ENCODE results near the gene INAFM2.

The INAFM2 gene

DNA sequence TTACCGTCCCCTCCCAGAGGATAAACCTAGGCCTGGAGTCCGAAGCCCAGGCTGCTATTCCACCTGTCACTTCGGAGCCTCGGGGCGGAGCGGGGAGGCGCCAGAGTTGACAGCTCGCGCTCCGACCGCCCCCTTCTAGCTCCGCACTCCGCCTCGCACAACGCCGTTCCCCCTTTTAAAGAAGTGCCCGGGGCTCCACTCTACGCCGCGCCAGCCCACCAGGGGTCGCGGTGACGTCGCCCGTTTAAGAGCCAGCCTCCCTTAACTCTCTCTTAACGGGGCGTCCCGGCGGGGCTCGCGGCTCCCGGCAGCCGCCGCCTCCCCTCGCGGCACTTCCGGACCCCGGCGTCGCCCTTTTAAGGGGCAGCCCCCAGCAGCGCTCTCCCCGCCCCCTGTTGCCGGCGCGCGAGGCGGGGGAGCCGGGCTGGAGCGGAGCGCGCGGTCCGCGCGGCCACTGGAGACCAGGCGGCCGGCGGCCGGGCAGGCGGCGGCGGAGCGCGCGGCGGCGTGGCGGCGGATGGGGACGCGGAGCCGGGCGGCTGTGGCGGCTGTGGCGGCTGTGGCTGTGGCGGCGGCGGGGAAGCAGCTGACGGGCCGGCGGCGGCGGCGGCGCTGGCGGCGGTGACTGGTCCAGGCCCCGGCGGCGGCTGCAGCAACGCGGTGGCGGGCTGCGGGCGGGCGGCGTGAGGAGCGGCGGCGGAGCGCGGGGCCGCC lies at the start of gene INAFM2:
Gene INAFM2 (plus strand): TSS at position 454 of the 714 bp plus-strand sequence. CDS start 364 bp downstream, outside the sequence.
- DNase-seq: peak; percentile 86 to 87

DNA sequence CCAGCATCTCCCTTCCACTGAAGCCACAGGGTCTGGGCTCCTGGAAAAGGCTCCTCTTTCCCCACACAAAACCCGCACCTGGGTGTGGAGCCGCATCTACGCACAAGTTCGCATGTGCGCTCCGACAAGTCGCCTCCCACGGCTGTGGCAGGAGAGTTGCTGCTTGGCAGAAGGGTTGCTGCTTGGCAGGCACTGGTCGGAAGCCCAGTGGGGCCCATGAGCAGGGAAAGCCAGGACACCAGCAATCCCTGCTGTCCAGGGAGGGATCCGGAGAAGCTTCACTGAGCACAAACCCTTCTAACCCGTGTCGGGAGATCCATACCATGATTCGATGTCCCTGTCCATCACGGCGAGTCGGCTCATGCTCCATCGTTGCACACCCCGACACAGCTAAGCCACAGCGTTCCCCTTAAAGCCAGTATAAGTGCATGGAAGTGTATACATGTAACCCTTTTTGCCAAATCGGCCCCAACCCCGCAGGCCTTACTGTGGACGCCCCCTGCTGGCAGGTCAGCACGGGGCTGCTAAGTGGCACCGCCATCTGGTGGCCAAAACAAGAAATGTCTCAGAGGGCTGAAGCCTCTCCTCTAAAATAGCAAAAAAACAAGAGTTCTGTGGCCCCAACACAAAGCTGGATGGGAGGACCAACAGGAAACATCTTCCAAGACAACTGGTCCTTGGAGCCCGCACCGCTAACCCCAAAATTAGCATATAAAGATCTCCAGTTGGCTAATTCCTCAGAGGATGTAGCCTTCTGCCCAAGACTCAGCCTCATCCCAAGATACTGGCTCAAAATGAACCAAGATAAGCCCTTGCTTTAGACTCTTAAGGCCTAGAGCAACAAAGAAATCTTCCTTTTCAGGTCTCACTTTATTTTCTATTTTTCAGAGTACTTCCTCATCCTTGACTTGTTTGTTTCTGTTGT lies 48.9 kb upstream of the INAFM2 start:
- peak; percentile 56 to 95 for DNase-seq

- DNase-seq: peak in 1 of 2 donors; percentile 14
Measured at GRCh38 chr15:40275523-40275922, 48.0 kb upstream of the INAFM2 start.

DNA sequence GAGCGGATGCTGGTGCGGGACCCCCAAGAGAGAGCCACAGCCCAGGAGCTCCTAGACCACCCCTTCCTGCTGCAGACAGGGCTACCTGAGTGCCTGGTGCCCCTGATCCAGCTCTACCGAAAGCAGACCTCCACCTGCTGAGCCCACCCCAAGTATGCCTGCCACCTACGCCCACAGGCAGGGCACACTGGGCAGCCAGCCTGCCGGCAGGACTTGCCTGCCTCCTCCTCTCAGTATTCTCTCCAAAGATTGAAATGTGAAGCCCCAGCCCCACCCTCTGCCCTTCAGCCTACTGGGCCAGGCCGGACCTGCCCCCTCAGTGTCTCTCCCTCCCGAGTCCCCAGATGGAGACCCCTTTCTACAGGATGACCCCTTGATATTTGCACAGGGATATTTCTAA lies 47.5 kb upstream of the INAFM2 start:
- no peak for DNase-seq

DNA sequence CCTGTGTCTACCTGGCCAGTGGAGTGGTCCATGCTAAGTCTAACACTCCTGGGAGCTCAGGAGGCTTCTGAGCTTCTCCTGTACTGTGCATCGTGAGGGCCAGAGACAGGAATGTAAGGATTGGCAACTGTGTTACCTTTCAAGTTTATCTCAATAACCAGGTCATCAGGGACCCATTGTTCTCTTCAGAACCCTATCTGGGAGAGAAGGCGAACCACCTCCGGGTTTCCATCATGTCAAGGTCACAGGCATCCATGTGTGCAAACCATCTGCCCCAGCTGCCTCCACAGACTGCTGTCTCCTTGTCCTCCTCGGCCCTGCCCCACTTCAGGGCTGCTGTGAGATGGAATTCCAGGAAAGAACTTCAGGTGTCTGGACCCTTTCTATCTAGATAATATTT lies 46.6 kb upstream of the INAFM2 start:
- DNase-seq: no peak

DNA sequence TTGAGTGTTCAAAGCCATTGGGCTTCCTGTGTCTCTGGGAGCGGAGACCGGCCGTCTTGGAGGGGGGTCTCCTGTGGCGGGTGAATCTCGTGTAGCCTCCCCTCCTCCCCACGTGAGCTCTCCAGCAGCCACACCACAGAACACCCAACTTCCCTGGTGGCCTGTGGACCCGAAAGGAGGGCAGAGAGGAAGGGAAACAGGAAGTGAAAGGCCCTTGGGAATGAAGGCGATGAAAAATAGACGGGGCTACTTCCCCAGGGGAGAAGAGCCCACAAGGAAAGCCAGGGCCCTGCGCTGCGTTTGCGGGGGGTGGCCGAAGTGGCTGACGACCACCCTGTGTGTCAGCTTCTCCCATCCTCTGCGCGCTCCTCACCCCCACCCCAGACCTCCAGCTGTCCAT lies 46.0 kb upstream of the INAFM2 start:
- peak; percentile 48 to 60 for DNase-seq

- no peak for DNase-seq
Measured at GRCh38 chr15:40278026-40278425, 45.5 kb upstream of the INAFM2 start.

DNA sequence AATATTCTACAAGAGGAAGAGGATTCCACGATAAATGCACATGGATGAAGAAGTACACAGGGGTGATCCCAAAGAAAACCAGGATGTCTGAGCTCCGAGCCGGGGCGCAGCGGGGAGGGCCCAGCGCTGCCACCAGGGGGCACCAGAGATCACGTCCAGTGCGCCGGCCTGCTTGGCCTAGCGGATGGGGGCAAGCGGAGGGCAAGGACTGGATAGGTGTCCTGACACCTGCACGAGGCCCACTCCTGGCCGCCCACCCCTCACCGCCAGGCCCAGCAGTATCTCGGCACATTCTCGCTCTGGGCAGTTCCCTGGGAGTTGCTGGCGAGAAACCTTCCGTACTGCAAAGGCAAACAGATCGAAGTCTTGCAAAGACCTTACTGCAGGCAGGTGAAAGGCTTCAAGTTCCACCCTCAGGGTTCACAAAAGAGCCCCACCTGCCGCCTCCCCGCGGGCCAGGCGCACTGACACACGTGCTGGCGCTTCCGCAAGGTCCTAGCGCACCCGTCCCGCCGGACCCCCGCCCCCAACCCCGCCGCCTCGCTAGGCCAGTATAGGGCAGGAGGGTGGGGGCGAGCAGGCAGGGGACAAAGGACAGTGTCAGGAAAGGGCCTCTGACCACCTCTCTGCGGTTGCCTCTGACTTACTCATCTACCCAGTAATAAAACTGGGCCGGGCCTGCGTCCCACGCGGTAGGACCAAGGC lies 43.9 kb upstream of the INAFM2 start:
- DNase-seq: peak in 1 of 2 donors; percentile 85

- no peak for DNase-seq
Measured at GRCh38 chr15:40280260-40281056, 43.0 kb upstream of the INAFM2 start.

- DNase-seq: no peak
Measured at GRCh38 chr15:40281057-40281800, 42.3 kb upstream of the INAFM2 start.

DNA sequence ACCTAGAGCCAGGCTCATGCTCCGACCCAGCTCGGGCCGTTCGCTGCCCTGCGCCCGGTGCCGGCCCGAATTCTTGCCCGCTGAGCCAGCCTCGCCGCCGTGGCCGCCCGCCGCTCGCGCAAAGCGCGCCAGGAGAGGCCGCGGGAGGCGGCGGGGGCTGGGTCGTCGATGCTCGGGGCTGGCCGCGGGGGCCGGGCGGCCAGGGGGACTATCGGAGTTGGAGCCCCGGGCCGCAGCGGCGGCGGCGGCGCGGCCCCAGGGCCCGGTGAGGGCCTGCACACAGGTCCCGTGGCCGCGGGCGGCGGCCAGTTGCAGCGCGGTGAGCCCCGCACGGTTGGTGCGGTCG lies 41.7 kb upstream of the INAFM2 start:
- DNase-seq: no peak

GRCh38 chr15:40282147-40282868 lies 41.2 kb upstream of the INAFM2 start:
- no peak for DNase-seq

DNA sequence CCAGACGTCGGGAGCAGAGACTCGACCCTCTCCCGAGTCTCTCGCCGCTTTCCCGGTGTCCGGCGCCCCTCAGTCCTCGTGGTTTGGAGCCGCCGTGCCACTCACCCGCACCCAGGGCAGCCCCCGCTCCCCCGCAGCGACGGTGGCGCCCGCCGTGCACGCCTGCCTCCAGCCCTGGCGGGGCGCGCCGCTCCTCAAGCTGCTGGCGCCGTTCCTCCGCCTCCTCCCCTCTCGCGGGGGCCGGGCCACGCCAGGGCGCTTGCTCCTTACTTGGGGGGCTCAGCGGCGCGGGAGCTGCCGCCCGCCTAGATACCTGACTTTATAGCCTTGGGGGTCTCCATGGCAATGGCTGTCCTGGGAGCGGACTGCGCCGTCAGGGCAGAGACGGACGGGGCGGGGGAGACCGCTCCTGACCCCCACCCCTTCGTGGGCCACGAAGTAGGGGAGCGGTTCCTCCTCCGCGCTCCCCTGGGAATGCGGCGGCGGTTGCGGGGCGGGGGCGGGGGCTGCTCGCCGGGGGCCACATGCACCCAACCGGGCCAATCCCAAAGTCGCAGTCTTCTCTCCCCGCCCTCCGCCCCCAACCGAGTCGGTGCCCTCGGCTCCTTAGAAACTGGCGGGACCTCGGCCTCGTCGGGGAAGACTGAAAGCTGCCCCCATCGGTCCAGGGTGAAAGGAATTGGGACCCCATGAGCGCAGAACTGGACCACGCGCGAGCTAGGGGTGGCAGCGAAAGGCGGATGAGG lies 40.5 kb upstream of the INAFM2 start, which contains the start of gene ANKRD63:
Gene ANKRD63 (minus strand): TSS at position 196 of the 746 bp plus-strand sequence. CDS start 478 bp downstream, outside the sequence.
- DNase-seq: no peak

DNA sequence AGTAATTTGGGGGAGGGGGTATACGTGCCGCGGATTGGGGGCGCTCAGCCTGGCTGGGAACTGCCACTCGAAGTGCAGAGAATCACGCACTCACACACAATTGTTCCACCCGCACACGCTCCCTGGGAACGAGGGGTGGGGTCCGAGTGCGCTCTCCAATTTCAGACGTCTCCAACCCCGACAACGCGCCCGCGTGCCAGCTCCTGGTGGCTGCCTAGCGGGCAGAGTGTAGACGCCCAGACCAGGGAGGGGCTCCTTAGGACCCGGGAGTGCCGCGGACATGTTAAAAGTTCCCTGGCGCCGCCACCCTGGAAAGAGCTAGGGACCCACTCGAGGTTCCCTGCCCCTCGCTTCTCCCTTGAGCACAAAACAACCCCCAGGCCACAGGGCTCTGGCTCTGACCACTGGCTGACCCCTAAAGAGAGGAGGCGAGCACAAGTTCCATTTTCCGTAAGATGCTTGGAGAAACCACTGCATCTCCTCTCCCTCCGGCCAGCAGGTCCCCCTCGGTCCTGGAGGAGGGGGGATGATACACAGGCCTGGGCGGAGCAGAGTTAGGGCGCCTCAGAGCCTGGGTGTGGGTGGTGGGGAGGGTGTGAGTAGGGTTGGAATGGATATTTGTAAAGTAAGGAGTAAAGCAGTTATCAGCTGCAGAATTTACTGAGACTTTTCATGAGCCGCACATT lies 39.7 kb upstream of the INAFM2 start:
- DNase-seq: no peak

GRCh38 chr15:40285151-40285550 lies 38.3 kb upstream of the INAFM2 start:
- DNase-seq: no peak

DNA sequence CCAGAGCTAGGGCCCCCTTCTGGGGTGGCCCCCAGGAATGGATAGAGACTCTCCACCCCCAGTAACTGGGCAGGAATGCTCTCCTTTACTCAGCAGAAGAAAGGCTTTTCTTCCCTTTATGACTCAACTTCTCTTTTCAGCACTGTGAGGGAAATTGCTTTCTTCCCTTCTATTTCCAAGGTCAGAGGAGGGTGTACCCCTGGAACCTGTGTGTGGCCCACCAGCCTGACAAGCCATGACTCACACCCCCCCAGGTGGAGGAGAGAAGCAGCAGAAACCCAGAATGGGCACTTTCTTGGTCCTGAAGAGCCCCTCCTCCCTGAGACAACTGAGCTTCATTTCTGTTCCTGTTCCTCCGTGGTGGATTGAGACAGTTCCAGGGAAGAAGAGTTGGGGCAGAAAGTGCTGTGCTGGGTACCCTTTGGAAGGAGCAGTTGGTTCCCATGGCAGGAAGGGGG lies 37.9 kb upstream of the INAFM2 start:
- no peak for DNase-seq

- DNase-seq: peak; percentile 68 to 87
Measured at GRCh38 chr15:40286061-40286532, 37.4 kb upstream of the INAFM2 start.

- DNase-seq: no peak
Measured at GRCh38 chr15:40286794-40287193, 36.7 kb upstream of the INAFM2 start.

- DNase-seq: peak; percentile 53 to 79
Measured at GRCh38 chr15:40287505-40287904, 36.0 kb upstream of the INAFM2 start.

All from inflammatory macrophage treated with lipopolysaccharide for 1 hour (primary cell).